Lung (tissue), 12 donors: Measurements from ENCODE around the gene TSEN54. TPM values are rescaled to one million over a fixed set of nuclear protein-coding genes. Genes with fewer than 3 reads are reported as not detected.

Source experiments
- ATAC-seq: fragments of 200-7000 bp; cut with Tn5 transposase; one replicate; pipeline ENCODE4 v1.9.1; 2020; ENCODE audit warnings: moderate number of reproducible peaks; ENCODE audit not compliant: insufficient read depth, low FRiP score
- DNase-seq, 3 donors: peaks; one replicate each; pipeline ENCODE4 v3.0.0-alpha.2; 2013 to 2017
- H3K27ac ChIP-seq, 2 donors: one replicate each; pipeline ENCODE4 v1.5.1; 2013; ENCODE audit warnings: mild to moderate bottlenecking in 2 of 2, moderate library complexity in 2 of 2, control low read depth in 1 of 2, inconsistent platforms in 1 of 2, low read depth in 1 of 2, low read length in 1 of 2
- H3K27me3 ChIP-seq, 3 donors: one replicate each; pipeline ENCODE4 v1.5.1; 2013; ENCODE audit warnings: low read length in 2 of 3; ENCODE audit not compliant: control insufficient read depth in 3 of 3, insufficient read depth in 3 of 3
- H3K36me3 ChIP-seq, 4 donors: one replicate each; pipeline ENCODE4 v1.5.1; 2013; ENCODE audit warnings: low read length in 4 of 4, mild to moderate bottlenecking in 1 of 4, moderate library complexity in 1 of 4; ENCODE audit not compliant: control insufficient read depth in 4 of 4, insufficient read depth in 4 of 4
- H3K4me1 ChIP-seq, 5 donors: one replicate each; pipeline ENCODE4 v1.5.1; 2013; ENCODE audit warnings: low read length in 5 of 5, mild to moderate bottlenecking in 2 of 5, moderate library complexity in 1 of 5; ENCODE audit not compliant: control insufficient read depth in 5 of 5, insufficient read depth in 5 of 5
- H3K4me3 ChIP-seq: one replicate; pipeline ENCODE4 v1.5.1; 2013; ENCODE audit warnings: mild to moderate bottlenecking, control low read depth, moderate library complexity
- H3K9ac ChIP-seq, 2 donors: one replicate each; pipeline ENCODE4 v1.5.1; 2013; ENCODE audit warnings: low read length in 2 of 2, control low read depth in 1 of 2; ENCODE audit not compliant: insufficient read depth in 1 of 2
- H3K9me3 ChIP-seq, 4 donors: one replicate each; pipeline ENCODE4 v1.5.1; 2013; ENCODE audit warnings: low read length in 3 of 4, mild to moderate bottlenecking in 1 of 4, moderate library complexity in 1 of 4; ENCODE audit not compliant: control insufficient read depth in 4 of 4, insufficient read depth in 3 of 4
- WGBS, 2 donors: extraction: QIAGEN DNeasy Blood & Tissue Kit; methylation state at CpG; one replicate each; pipeline ENCODE4 v1.1.7; 2013; 5-methylcytosine and 5-hydroxymethylcytosine counted together
- polyA plus RNA-seq, 2 donors: library from polyadenylated mRNA; stranded (reverse); fragments of 200-250 nt; gene quantifications; one replicate each; pipeline ENCODE4 v1.2.1, GENCODE V29; 2013
- total RNA-seq, 2 donors: library from RNA; depleted of rRNA in 1 of 2; stranded (reverse); fragments of >200 nt in 1 of 2; gene quantifications; one replicate each; pipeline ENCODE4 v1.2.1, GENCODE V29; 2014 to 2021
- TF ChIP-seq, protein P1 (sequence below): IDR thresholded peaks from 2 replicates; pipeline ENCODE4 v1.5.1; 2012; ENCODE audit warnings: mild to moderate bottlenecking; ENCODE audit errors: control extremely low read depth, extremely low read depth
- donor health status: control.
- donor health status: control.
- donor health status: Bipolar disorder and iron deficiency.
- donor health status: healthy.
- donor health status: DM: yes; HTN: yes; CAD: no.

The TSEN54 gene
- total and polyA plus RNA-seq, 4 donors: 18.4 to 36.5 (median 21.6) TPM

DNA sequence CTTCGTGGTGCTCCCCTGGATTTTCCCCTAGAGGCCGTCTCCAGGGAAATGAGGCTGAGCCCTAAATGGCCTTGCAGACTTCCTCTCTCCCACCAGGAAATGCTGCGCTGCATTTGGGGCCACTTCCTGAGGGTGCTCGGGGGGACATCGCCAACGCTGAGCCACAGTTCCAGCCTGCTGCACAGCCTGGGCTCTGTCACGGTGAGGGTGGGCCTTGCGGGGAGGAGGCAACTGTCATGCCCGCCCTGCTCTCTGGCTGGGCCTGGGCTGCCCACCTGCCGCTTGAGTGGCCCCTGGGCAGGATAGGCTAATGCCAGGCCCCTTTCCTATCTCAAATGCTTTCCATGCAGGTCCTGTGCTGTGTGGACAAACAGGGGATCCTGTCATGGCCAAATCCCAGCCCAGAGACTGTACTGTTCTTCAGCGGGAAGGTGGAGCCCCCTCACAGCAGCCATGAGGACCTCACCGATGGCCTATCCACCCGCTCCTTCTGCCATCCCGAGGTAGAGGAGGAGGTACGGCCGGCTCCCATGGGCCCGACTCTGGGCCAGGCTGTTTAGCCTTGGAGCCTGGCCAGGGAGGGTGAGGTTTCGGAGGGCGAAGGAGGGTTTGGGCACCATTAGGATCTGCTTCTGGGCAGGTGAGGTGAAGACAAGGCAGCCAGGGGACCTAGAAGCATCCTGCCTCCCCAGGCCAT lies 25.2 kb upstream of the TSEN54 start:
- Histone ChIP-seq H3K27me3 (no peaks in the 10 kb centered on the region), H3K9ac (no peak overlapping the region), H3K27ac (peak overlapping the region in 1 of 2 donors; percentile 68), H3K9me3 (no peaks in the 10 kb centered on the region), H3K4me3 (no peak overlapping the region), H3K4me1 (peaks cover 0 to 29% (median 3%) of the 10 kb centered on the region in 5 donors), H3K36me3 (peaks cover 3 to 44% (median 20%) of the 10 kb centered on the region in 4 donors)
- TF ChIP-seq, protein P1, sequence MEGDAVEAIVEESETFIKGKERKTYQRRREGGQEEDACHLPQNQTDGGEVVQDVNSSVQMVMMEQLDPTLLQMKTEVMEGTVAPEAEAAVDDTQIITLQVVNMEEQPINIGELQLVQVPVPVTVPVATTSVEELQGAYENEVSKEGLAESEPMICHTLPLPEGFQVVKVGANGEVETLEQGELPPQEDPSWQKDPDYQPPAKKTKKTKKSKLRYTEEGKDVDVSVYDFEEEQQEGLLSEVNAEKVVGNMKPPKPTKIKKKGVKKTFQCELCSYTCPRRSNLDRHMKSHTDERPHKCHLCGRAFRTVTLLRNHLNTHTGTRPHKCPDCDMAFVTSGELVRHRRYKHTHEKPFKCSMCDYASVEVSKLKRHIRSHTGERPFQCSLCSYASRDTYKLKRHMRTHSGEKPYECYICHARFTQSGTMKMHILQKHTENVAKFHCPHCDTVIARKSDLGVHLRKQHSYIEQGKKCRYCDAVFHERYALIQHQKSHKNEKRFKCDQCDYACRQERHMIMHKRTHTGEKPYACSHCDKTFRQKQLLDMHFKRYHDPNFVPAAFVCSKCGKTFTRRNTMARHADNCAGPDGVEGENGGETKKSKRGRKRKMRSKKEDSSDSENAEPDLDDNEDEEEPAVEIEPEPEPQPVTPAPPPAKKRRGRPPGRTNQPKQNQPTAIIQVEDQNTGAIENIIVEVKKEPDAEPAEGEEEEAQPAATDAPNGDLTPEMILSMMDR: no peak
- 68 to 70% methylated on average over 19 of the region's 19 CpGs for WGBS, 2 donors
- DNase-seq (no peak), ATAC-seq (peak; percentile 21)

DNA sequence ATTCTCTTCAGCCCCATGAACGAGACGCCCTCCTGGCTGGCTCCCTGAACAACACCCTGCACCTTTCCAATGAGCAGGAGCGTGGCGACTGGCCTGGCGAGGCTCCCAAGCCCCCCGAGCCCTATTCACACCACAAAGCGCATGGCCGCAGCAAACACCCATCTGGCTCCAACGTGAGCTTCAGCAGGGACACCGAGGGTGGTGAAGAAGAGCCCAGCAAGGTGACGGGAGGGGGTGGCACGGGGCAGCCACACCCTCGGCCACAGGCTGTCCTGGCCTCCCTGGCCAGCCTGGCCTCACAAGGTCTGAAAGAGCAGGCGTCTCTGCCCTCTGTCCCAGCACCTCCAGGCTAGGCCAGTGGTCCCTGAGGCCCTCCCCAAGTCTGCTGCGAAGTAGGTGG lies 24.6 kb upstream of the TSEN54 start:
- no peak for ATAC-seq
- Histone ChIP-seq H3K27me3 (no peaks in the 10 kb centered on the region), H3K9me3 (no peaks in the 10 kb centered on the region), H3K4me3 (no peak overlapping the region), H3K27ac (no peak overlapping the region), H3K36me3 (peaks cover 3 to 50% (median 20%) of the 10 kb centered on the region in 4 donors), H3K9ac (no peak overlapping the region), H3K4me1 (peaks cover 0 to 25% (median 3%) of the 10 kb centered on the region in 5 donors)
- TF ChIP-seq, protein P1: no peak
- no peak for DNase-seq
- 92 to 96% methylated on average over 15 of the region's 15 CpGs for WGBS, 2 donors

- DNase-seq (no peak), ATAC-seq (no peak)
- H3K4me1 ChIP-seq: peaks cover 0 to 21% (median under 1%) of the 10 kb centered on the region in 5 donors
- H3K27me3 ChIP-seq: no peaks in the 10 kb centered on the region
- no peak overlapping the region for H3K4me3 ChIP-seq
- TF ChIP-seq, protein P1: no peak
- H3K27ac ChIP-seq: no peak overlapping the region
- H3K9ac ChIP-seq: no peak overlapping the region
- 92 to 94% methylated on average over 23 of the region's 23 CpGs for WGBS, 2 donors
- H3K9me3 ChIP-seq: no peaks in the 10 kb centered on the region
- H3K36me3 ChIP-seq: peaks cover 3 to 53% (median 22%) of the 10 kb centered on the region in 4 donors
These were observed 23.7 kb upstream of the TSEN54 start for GRCh38 chr17:75492555-75493168.
